ENCODE data around the gene FMO3.

DNA sequence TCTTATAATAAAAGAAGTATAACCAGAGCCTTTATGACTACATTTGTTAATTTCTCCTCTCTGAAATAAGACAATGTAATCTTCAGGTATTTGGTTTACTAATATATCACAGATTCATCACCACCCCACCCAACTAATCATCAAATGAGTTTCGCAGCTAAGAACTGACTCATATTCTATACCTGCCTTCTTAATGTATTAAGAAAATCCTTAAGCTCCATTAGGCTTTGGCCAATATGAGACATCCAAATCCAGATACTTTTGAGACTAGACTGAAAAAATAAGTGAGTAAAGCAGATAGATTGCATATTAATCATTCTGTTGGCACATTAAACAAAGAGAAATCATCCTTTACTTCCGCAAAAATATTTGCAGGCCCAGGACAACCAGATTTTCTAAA, 75.7 kb downstream of the FMO3 start:
- TF ChIP-seq, protein P1, sequence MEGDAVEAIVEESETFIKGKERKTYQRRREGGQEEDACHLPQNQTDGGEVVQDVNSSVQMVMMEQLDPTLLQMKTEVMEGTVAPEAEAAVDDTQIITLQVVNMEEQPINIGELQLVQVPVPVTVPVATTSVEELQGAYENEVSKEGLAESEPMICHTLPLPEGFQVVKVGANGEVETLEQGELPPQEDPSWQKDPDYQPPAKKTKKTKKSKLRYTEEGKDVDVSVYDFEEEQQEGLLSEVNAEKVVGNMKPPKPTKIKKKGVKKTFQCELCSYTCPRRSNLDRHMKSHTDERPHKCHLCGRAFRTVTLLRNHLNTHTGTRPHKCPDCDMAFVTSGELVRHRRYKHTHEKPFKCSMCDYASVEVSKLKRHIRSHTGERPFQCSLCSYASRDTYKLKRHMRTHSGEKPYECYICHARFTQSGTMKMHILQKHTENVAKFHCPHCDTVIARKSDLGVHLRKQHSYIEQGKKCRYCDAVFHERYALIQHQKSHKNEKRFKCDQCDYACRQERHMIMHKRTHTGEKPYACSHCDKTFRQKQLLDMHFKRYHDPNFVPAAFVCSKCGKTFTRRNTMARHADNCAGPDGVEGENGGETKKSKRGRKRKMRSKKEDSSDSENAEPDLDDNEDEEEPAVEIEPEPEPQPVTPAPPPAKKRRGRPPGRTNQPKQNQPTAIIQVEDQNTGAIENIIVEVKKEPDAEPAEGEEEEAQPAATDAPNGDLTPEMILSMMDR (IDR thresholded peaks at IDR 0.05), result no peak
- TF ChIP-seq POLR2AphosphoS5 (IDR thresholded peaks at IDR 0.05) (no peak), POLR2A (IDR thresholded peaks at IDR 0.05) (no peak)

Measured in breast epithelium (tissue), 3 donors.